Measurements from ENCODE around the gene ADCY7.

Gene ADCY7

DNA sequence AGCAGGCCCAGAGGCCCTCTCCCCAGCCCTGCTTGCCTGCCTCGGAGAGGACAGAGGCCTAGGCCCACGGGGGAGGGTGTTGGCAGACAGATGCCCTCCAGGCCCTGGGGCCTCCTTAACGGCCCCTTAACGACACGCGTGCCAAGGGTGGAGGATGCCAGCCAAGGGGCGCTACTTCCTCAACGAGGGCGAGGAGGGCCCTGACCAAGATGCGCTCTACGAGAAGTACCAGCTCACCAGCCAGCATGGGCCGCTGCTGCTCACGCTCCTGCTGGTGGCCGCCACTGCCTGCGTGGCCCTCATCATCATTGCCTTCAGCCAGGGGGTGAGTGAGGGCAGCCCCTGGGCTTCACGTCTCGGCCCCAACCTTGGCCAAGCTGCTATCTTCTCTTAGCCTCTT, 21.7 kb downstream of the ADCY7 start:
- Mint-ChIP-seq H3K4me3 (no peak overlapping the region), H3K4me1 (peaks cover 29 to 53% of the 10 kb centered on the region in 2 donors), H3K27me3 (no peaks in the 10 kb centered on the region), H3K36me3 (peaks cover 36 to 55% of the 10 kb centered on the region in 2 donors), H3K27ac (no peak overlapping the region), H3K9me3 (peaks cover 0 to 4% of the 10 kb centered on the region in 2 donors)
- DNase-seq (no peak), ATAC-seq (replicated peaks) (no peak)

- Mint-ChIP-seq H3K4me1 (peaks cover 20 to 44% of the 10 kb centered on the region in 2 donors), H3K36me3 (peaks cover 38 to 52% of the 10 kb centered on the region in 2 donors), H3K27ac (no peak overlapping the region), H3K4me3 (no peak overlapping the region), H3K9me3 (peaks cover 0 to 4% of the 10 kb centered on the region in 2 donors), H3K27me3 (no peaks in the 10 kb centered on the region)
- no peak for DNase-seq
- ATAC-seq (replicated peaks) = no peak
These were observed 22.6 kb downstream of the ADCY7 start for GRCh38 chr16:50288920-50289319.

GRCh38 chr16:50289950-50290764, 23.8 kb downstream of the ADCY7 start:
- Mint-ChIP-seq H3K9me3 (peaks cover 0 to 4% of the 10 kb centered on the region in 2 donors), H3K4me3 (no peak overlapping the region), H3K4me1 (peaks cover 12 to 32% of the 10 kb centered on the region in 2 donors), H3K36me3 (peaks cover 43 to 52% of the 10 kb centered on the region in 2 donors), H3K27me3 (no peaks in the 10 kb centered on the region), H3K27ac (no peak overlapping the region)
- DNase-seq = no peak
- no peak for ATAC-seq (replicated peaks)

- DNase-seq (no peak), ATAC-seq (replicated peaks) (no peak)
- H3K9me3 Mint-ChIP-seq = peaks cover 0 to 4% of the 10 kb centered on the region in 2 donors
- H3K27ac Mint-ChIP-seq = no peak overlapping the region
- H3K36me3 Mint-ChIP-seq = peaks cover 49 to 54% of the 10 kb centered on the region in 2 donors
- H3K4me1 Mint-ChIP-seq = peaks cover 9 to 31% of the 10 kb centered on the region in 2 donors
- H3K27me3 Mint-ChIP-seq = no peaks in the 10 kb centered on the region
- H3K4me3 Mint-ChIP-seq = no peak overlapping the region
These were observed 24.5 kb downstream of the ADCY7 start for GRCh38 chr16:50290856-50291255.

- no peaks in the 10 kb centered on the region for H3K27me3 Mint-ChIP-seq
- no peaks in the 10 kb centered on the region for H3K9me3 Mint-ChIP-seq
- H3K4me3 Mint-ChIP-seq = no peak overlapping the region
- no peak overlapping the region for H3K27ac Mint-ChIP-seq
- peaks cover 10 to 35% of the 10 kb centered on the region in 2 donors for H3K4me1 Mint-ChIP-seq
- ATAC-seq (replicated peaks) (no peak), DNase-seq (no peak)
- H3K36me3 Mint-ChIP-seq = peaks cover 51 to 54% of the 10 kb centered on the region in 2 donors
These were observed 25.6 kb downstream of the ADCY7 start for GRCh38 chr16:50291719-50292565.

GRCh38 chr16:50292566-50292948, 26.2 kb downstream of the ADCY7 start:
- no peak for ATAC-seq (replicated peaks)
- Mint-ChIP-seq H3K4me1 (peaks cover 10 to 39% of the 10 kb centered on the region in 2 donors), H3K9me3 (no peaks in the 10 kb centered on the region)

DNA sequence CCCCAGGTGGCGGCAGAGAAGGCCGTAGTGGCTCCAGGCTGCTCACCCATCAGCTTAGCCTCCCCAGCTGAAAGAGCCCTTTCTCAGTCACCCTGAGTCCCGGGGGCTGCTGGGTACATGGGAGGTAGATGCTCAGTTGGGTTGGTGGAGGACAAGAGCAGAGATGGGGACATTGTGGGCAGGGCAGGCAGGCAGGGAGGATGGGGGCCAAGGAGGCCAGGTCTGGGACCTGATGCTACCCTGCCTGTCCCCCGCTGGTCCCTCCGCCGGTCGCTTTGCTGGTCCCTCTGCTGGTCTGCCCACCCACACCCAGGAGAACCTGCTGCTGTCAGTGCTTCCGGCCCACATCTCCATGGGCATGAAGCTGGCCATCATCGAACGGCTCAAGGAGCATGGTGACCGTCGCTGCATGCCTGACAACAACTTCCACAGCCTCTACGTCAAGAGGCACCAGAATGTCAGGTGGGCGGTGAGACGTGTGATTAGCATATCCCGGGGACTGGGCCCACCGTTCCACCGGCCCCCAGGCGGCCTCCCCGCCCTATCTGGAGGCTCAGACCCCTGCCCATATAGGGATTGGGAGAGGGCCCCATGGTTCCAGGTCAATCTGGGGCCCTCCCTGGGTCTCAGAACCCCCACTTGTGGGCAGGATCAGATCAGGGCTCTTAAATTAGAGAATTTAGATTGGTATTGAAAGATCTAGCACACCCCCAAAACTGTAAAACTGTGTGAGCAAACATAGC, 26.9 kb downstream of the ADCY7 start:
- H3K27me3 Mint-ChIP-seq = no peaks in the 10 kb centered on the region
- H3K4me1 Mint-ChIP-seq = peaks cover 14 to 43% of the 10 kb centered on the region in 2 donors
- ATAC-seq (replicated peaks) = no peak
- H3K9me3 Mint-ChIP-seq = no peaks in the 10 kb centered on the region
- H3K27ac Mint-ChIP-seq = no peak overlapping the region
- H3K36me3 Mint-ChIP-seq = peaks cover 49 to 57% of the 10 kb centered on the region in 2 donors
- no peak for DNase-seq
- no peak overlapping the region for H3K4me3 Mint-ChIP-seq

More at GRCh38 chr16:50292566-50292948, 26.2 kb downstream of the ADCY7 start:
- Mint-ChIP-seq H3K27me3 (no peaks in the 10 kb centered on the region), H3K4me3 (no peak overlapping the region), H3K36me3 (peaks cover 50 to 58% of the 10 kb centered on the region in 2 donors), H3K27ac (no peak overlapping the region)
- DNase-seq = no peak

DNA sequence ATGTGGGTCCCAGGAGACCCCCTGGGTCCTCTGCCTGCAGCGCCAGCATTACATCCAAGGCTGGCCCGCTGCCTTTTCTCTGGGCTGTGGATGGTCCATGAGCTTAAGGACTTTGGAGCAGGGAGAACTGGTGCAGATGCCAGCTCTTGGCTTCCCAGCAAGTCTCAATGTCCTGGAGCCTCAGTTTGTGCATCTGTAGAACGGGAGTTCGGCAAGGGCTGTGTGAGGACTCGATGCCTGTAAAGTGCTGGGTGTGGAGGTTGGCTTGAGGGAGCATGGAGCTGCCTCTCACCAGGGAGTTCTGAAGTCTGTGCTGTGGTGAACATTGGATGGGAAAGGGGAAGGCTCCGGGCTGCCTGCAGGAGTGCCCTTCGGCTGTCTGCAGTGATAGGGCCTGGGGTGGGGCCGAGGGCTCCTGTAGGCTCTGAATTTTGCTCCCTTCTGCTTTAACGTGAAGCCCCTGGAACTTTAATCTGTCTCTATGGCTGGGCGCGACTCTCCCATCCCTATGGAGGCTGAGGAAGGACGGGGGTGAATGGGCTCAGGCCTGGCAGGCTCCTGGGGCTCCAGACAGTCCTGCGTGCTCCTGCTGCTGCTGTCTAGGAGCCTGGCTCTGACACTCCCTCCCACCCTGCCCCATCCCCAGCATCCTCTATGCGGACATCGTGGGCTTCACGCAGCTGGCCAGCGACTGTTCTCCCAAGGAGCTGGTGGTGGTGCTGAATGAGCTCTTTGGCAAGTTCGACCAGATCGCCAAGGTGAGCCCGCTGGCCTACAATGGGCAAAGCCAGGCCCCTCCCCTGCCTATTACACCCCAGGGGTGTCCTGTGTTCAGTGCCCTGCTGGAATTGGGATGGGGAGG, 27.9 kb downstream of the ADCY7 start:
- Mint-ChIP-seq H3K4me3 (no peak overlapping the region), H3K27ac (peak overlapping the region; percentile 85), H3K36me3 (peaks cover 45 to 53% of the 10 kb centered on the region in 2 donors), H3K4me1 (peaks cover 11 to 44% of the 10 kb centered on the region in 2 donors), H3K9me3 (no peaks in the 10 kb centered on the region), H3K27me3 (no peaks in the 10 kb centered on the region)
- ATAC-seq (replicated peaks) (no peak), DNase-seq (no peak)

DNA sequence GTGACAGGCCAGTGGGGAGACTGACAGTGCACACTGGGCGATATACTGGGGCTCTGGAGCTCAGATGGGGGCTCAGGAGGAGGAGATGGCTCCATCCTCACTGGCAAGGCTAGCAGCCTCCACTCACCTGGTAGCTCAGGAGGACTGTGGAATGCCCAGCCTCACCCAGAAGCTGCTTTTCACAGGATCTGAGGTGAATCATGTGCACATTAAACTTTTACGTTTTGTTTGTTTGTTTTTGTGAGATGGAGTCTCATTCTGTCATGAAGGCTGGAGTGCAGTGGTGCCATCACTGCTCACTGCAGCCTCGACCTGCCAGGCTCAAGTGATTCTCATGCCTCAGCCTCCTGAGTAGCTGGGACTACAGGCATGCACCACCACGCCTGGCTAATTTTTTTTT, 28.6 kb downstream of the ADCY7 start:
- Mint-ChIP-seq H3K27ac (no peak overlapping the region), H3K36me3 (peaks cover 43 to 50% of the 10 kb centered on the region in 2 donors)
- ATAC-seq (replicated peaks) = no peak

DNA sequence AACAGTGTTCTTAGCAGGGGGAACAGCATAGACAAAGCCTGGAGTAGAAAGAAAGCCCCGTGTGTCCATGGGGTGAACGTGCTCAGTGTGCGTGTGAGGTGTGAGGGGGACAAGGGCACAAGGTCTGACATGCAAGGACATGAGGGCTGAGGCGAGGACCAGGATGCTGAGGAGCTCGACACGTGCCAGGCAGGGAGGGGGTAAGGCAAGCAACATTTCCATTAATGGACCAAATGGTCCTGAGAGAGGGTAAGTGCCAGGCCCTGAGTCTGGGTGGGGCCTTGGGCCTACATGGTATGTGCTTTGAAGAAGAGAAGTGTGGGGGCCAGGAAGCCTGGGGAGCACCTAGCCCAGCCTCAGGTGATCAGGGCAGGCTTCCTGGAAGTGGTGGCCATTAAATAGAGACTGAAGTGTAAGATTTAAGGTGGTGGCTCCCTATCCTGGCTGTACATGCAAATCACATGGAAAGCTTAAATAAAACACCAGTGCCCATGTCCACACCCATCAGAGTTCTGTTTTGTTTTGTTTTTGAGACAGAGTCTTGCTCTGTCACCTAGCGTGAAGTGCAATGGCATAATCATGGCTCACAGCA, 29.3 kb downstream of the ADCY7 start:
- Mint-ChIP-seq H3K36me3 (peaks cover 43 to 51% of the 10 kb centered on the region in 2 donors), H3K27ac (peak overlapping the region; percentile 20), H3K4me1 (peaks cover 11 to 38% of the 10 kb centered on the region in 2 donors), H3K9me3 (no peaks in the 10 kb centered on the region), H3K4me3 (no peak overlapping the region), H3K27me3 (no peaks in the 10 kb centered on the region)
- no peak for DNase-seq
- ATAC-seq (replicated peaks) = no peak

More for the DNA sequence above, 28.6 kb downstream of the ADCY7 start:
- no peak for DNase-seq
- Mint-ChIP-seq H3K27me3 (no peaks in the 10 kb centered on the region), H3K4me3 (no peak overlapping the region), H3K4me1 (peaks cover 11 to 41% of the 10 kb centered on the region in 2 donors), H3K9me3 (no peaks in the 10 kb centered on the region)

GRCh38 chr16:50296807-50297206, 30.5 kb downstream of the ADCY7 start:
- no peak for DNase-seq
- Mint-ChIP-seq H3K4me1 (peaks cover 11 to 35% of the 10 kb centered on the region in 2 donors), H3K4me3 (no peak overlapping the region), H3K27me3 (no peaks in the 10 kb centered on the region), H3K27ac (no peak overlapping the region), H3K9me3 (no peaks in the 10 kb centered on the region), H3K36me3 (peaks cover 46 to 52% of the 10 kb centered on the region in 2 donors)
- no peak for ATAC-seq (replicated peaks)

GRCh38 chr16:50297301-50298074, 31.1 kb downstream of the ADCY7 start:
- no peaks in the 10 kb centered on the region for H3K27me3 Mint-ChIP-seq
- no peak overlapping the region for H3K4me3 Mint-ChIP-seq
- peaks cover 45 to 53% of the 10 kb centered on the region in 2 donors for H3K36me3 Mint-ChIP-seq
- DNase-seq = no peak
- H3K9me3 Mint-ChIP-seq = no peaks in the 10 kb centered on the region
- ATAC-seq (replicated peaks) = no peak
- H3K4me1 Mint-ChIP-seq = peaks cover 11 to 30% of the 10 kb centered on the region in 2 donors
- H3K27ac Mint-ChIP-seq = no peak overlapping the region

All from stimulated activated naive B cell treated with anti-CD40 and anti-IgM and Interleukin-4, amounts not matched to agents 10 μg/mL and 1 μg/mL and 100 μg/mL, for 72 hours (primary cell).